ENCODE measurements around the gene RHOA.
A peak's percentile ranks its signal among the peaks of the same experiment; 100 is the strongest.
"Not testable (repeated sequence)": the region's sequence is repeated elsewhere in the genome, so short reads cannot be mapped to it uniquely, and the experiment has no call there.

RHOA gene

DNA sequence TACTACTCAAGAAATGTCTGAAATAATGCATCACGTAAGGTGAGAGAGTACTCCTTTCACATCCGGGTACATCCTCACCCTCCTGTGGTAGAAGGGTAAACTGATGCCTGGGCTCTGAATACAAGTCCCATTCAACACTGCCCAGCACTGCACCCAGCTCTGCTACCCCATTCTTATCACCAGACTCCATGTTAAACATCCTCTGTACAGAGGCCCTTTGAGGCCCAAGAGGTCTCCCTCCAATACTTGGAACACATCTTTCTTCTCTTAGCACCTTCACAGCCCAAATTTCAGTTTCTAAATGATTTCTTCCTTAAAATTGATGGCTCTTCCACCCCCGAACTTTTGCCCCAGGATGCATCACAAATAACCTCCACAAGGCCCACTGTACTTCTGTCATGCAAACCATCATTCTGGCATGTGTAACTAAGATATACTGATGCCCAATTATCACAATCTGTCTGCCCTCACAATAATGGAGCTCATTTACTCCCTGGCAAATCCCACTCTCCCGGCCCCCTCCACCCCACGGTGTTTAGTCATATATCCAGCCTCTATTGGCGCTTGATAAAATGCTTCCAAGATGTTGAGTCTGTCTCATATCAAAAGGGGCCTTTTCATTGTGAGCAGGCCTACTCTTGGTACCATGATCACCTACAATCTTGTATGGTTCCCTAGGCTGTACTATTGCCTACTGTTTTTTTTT lies 41.0 kb downstream of the RHOA start:
- H3K4me3 ChIP-seq (ENCODE audit: low read length), result no peak overlapping the region
- no peak for DNase-seq (ENCODE audit: low read depth)
- TF ChIP-seq, protein P1, sequence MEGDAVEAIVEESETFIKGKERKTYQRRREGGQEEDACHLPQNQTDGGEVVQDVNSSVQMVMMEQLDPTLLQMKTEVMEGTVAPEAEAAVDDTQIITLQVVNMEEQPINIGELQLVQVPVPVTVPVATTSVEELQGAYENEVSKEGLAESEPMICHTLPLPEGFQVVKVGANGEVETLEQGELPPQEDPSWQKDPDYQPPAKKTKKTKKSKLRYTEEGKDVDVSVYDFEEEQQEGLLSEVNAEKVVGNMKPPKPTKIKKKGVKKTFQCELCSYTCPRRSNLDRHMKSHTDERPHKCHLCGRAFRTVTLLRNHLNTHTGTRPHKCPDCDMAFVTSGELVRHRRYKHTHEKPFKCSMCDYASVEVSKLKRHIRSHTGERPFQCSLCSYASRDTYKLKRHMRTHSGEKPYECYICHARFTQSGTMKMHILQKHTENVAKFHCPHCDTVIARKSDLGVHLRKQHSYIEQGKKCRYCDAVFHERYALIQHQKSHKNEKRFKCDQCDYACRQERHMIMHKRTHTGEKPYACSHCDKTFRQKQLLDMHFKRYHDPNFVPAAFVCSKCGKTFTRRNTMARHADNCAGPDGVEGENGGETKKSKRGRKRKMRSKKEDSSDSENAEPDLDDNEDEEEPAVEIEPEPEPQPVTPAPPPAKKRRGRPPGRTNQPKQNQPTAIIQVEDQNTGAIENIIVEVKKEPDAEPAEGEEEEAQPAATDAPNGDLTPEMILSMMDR (conservative IDR thresholded peaks at IDR 0.05; ENCODE audit: low read length), result no peak

DNA sequence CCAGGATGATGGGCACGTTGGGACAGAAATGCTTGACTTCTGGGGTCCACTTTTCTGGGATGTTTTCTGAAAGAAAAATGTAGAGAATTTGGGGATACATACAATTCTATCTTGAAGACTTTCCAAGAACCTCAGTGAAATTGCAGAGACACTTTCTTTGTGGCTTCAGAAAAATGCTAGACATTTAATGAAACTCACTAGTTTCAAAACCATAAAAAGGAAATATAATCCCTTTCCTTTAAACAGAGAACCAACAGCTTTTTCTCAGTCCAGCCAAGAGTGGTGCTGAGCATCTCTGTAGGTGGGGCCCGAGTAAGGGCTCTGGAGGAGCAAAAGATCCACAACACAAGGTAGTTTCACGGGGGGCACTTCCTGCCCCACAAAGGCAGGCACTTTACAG lies 49.2 kb downstream of the RHOA start:
- DNase-seq (ENCODE audit: low read depth), result peak; percentile 68
- no peak overlapping the region for H3K4me3 ChIP-seq (ENCODE audit: low read length)
- TF ChIP-seq, protein P1 (conservative IDR thresholded peaks at IDR 0.05; ENCODE audit: low read length), result no peak

DNA sequence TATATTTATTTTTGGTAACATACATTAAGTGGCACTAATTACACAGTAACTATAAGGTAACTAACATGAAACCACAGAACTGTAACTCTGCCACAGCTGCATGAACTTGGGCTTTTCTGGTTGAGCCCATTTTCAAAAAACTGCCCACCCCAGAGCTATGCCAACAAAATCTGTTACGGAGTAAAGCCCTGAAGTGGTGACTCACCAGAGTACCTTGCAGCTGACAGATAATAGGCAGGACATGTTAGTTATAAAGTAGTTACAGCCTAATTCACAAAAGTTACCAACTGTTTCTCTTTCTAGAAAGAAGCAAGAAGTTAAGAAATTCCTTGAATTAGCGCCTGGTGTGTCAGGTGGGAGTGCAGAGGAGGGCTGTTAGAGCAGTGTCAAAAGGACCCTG lies 52.2 kb downstream of the RHOA start:
- H3K4me3 ChIP-seq (ENCODE audit: low read length), result no peak overlapping the region
- TF ChIP-seq, protein P1 (conservative IDR thresholded peaks at IDR 0.05; ENCODE audit: low read length), result no peak
- no peak for DNase-seq (ENCODE audit: low read depth)

DNA sequence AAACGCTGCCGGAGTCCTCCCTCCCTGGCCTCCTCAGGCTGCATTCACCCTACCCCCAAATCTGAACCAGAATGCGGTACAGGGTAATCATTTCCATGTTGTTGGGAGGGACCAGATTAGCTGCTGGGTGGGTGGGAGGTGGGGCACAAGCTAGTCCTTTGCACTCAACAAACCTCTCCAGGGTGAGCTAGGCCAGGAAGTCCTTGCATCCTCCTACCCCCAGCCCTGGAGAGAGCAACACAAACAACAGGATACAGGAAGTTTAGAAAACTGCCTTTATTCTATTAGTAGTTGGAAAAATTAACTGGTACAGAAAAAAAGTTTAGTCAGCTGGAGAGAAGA lies 52.9 kb downstream of the RHOA start:
- no peak for DNase-seq (ENCODE audit: low read depth)
- H3K4me3 ChIP-seq (ENCODE audit: low read length), result peak overlapping the region; percentile 76
- TF ChIP-seq, protein P1 (conservative IDR thresholded peaks at IDR 0.05; ENCODE audit: low read length), result no peak

DNA sequence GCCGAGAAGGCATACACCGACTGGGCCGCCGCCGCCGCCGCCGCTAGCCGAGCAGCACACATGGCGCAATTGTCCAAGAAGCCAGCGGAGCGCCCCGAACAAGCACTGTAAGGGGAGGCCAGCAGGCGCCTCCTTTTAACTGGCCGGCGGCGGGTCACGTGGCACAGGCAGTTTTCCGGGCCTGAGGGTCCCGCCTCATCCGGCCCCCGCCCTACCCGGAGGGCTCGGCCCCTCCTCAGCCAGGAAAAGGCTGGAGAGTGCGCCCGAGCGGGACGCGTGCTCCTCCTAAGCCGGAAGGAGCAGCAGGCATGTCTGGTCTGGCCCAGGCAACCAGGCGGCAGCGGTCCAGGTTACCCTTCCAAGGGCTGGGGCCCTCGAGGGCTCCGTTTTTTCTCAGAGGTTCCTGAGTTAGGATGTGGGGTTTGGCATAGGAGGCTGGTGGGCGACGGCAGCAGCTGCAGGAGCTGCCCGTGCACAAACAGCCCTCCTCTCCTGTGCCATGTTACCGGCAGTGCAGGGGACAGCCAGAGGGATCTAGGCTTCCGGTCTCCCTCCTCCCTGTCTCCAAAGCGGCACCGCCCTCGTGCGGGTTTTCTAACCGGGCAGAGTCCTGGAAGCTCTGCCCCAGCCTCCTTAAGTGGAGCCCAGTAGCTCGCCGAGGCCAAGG lies 53.4 kb downstream of the RHOA start, which contains the start of gene GPX1:
Gene GPX1, minus strand, starts transcription at position 137 of the 667 bp plus-strand sequence. Its CDS starts 75 bp downstream, at position 62.
- peak; percentile 97 for DNase-seq (ENCODE audit: low read depth)

DNA sequence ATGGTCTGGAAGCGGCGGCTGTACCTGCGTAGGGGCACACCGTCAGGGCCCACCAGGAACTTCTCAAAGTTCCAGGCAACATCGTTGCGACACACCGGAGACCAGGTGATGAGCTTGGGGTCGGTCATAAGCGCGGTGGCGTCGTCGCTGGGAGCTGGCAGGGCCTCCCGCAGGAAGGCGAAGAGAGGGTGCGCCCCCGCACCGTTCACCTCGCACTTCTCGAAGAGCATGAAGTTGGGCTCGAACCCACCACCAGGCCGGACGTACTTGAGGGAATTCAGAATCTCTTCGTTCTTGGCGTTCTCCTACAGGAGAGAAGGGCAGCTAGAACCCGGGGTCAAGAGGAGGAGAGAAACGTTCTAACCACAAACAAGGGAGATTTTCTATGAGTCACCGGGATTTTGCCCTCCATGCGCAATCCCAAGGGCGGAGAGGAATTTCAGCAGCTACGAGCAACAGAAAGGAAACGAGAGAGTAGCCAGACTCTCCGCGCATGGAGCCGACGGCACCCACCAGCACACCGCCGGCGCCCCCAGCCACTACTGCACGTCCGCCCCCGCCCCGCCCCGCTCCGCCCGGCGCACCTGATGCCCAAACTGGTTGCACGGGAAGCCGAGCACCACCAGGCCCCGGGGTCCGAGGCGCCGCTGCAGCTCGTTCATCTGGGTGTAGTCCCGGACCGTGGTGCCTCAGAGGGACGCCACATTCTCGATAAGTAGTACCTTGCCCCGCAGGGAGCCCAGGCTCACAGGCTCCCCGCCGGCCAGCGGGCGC lies 54.1 kb downstream of the RHOA start:
- peak overlapping the region; percentile 76 for H3K4me3 ChIP-seq (ENCODE audit: low read length)
- peak; percentile 90 for DNase-seq (ENCODE audit: low read depth)

More for the DNA sequence above, 53.4 kb downstream of the RHOA start, which contains the start of gene GPX1:
- TF ChIP-seq, protein P1 (conservative IDR thresholded peaks at IDR 0.05; ENCODE audit: low read length), result no peak
- peak within 1 kb of the TSS; percentile 76 for H3K4me3 ChIP-seq (ENCODE audit: low read length)

DNA sequence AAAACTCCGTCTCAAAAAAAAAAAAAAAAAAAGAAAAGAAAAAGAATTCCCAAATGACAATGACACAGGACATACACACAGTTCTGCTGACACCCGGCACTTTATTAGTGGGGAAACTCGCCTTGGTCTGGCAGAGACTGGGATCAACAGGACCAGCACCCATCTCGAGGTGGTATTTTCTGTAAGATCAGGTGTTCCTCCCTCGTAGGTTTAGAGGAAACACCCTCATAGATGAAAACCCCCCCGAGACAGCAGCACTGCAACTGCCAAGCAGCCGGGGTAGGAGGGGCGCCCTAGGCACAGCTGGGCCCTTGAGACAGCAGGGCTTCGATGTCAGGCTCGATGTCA lies 54.7 kb downstream of the RHOA start:
- H3K4me3 ChIP-seq (ENCODE audit: low read length), result peak overlapping the region; percentile 76
- DNase-seq (ENCODE audit: low read depth), result not testable (repeated sequence)

All from AG10803 (cell line).